Measurements from ENCODE around the gene DIP2A. TPM values are rescaled to one million over a fixed set of nuclear protein-coding genes. Genes with fewer than 3 reads are reported as not detected.

Gene DIP2A
- polyA plus RNA-seq, 1 donor from 2014 or later: 45.0 TPM

DNA sequence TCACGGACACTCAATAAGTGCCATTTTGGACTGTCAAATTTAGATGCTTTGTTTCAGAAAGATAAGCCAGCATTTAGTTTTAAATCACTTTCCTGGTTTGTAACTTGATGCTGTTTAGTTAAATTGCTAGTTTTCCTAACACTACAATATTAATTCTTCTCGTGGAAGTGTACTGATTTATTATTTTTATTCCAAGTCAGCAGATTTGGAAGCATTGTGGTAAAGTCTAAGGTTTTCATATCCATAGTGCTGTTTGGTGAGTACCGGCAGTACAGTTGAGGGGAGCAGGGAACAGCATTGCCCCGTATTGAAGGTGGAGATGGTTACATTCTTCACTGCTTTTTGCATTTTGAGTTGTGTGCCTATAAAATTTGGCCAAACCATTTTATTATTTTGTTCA, 109.9 kb downstream of the DIP2A start:
- Histone ChIP-seq H3F3A (ENCODE audit: insufficient read depth, low read length, poor library complexity, severe bottlenecking) (no peaks in the 10 kb centered on the region), H3K27ac (ENCODE audit: low read length) (no peak overlapping the region), H4K20me1 (ENCODE audit: insufficient read depth) (no peaks in the 10 kb centered on the region), H3K27me3 (ENCODE audit: insufficient read depth, low read depth, low read length) (no peaks in the 10 kb centered on the region), H3K9ac (ENCODE audit: low read length) (no peak overlapping the region), H3K36me3 (ENCODE audit: insufficient read depth, low read length) (peaks cover 25% of the 10 kb centered on the region), H3K4me2 (ENCODE audit: low read length) (no peak overlapping the region), H3K4me3 (ENCODE audit: low read length) (no peak overlapping the region), H2AFZ (ENCODE audit: low read depth, low read length) (no peak overlapping the region), H3K9me3 (ENCODE audit: low read length) (peaks cover 4% of the 10 kb centered on the region), H3K9me2 (ENCODE audit: insufficient read depth, low read length) (no peaks in the 10 kb centered on the region), H3K79me2 (replicated peaks; ENCODE audit: insufficient read depth, low read length) (no peaks in the 10 kb centered on the region)
- no peak for TF ChIP-seq RAD21 (conservative IDR thresholded peaks at IDR 0.05)
- no peak for TF ChIP-seq EP300 (conservative IDR thresholded peaks at IDR 0.05; ENCODE audit: poor library complexity, severe bottlenecking)
- TF ChIP-seq EZH2 (IDR thresholded peaks at IDR 0.05; ENCODE audit: borderline replicate concordance, insufficient read depth, low read length, poor library complexity, severe bottlenecking): no peak
- TF ChIP-seq TAF1 (IDR thresholded peaks at IDR 0.05; ENCODE audit: low read depth): no peak
- TF ChIP-seq MXI1 (conservative IDR thresholded peaks at IDR 0.05; ENCODE audit: poor library complexity, severe bottlenecking): no peak
- no peak for TF ChIP-seq SMC3 (conservative IDR thresholded peaks at IDR 0.05; ENCODE audit: poor library complexity)
- TF ChIP-seq, protein P1, sequence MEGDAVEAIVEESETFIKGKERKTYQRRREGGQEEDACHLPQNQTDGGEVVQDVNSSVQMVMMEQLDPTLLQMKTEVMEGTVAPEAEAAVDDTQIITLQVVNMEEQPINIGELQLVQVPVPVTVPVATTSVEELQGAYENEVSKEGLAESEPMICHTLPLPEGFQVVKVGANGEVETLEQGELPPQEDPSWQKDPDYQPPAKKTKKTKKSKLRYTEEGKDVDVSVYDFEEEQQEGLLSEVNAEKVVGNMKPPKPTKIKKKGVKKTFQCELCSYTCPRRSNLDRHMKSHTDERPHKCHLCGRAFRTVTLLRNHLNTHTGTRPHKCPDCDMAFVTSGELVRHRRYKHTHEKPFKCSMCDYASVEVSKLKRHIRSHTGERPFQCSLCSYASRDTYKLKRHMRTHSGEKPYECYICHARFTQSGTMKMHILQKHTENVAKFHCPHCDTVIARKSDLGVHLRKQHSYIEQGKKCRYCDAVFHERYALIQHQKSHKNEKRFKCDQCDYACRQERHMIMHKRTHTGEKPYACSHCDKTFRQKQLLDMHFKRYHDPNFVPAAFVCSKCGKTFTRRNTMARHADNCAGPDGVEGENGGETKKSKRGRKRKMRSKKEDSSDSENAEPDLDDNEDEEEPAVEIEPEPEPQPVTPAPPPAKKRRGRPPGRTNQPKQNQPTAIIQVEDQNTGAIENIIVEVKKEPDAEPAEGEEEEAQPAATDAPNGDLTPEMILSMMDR (IDR thresholded peaks at IDR 0.05; ENCODE audit: poor library complexity, severe bottlenecking): no peak
- TF ChIP-seq, protein P2, sequence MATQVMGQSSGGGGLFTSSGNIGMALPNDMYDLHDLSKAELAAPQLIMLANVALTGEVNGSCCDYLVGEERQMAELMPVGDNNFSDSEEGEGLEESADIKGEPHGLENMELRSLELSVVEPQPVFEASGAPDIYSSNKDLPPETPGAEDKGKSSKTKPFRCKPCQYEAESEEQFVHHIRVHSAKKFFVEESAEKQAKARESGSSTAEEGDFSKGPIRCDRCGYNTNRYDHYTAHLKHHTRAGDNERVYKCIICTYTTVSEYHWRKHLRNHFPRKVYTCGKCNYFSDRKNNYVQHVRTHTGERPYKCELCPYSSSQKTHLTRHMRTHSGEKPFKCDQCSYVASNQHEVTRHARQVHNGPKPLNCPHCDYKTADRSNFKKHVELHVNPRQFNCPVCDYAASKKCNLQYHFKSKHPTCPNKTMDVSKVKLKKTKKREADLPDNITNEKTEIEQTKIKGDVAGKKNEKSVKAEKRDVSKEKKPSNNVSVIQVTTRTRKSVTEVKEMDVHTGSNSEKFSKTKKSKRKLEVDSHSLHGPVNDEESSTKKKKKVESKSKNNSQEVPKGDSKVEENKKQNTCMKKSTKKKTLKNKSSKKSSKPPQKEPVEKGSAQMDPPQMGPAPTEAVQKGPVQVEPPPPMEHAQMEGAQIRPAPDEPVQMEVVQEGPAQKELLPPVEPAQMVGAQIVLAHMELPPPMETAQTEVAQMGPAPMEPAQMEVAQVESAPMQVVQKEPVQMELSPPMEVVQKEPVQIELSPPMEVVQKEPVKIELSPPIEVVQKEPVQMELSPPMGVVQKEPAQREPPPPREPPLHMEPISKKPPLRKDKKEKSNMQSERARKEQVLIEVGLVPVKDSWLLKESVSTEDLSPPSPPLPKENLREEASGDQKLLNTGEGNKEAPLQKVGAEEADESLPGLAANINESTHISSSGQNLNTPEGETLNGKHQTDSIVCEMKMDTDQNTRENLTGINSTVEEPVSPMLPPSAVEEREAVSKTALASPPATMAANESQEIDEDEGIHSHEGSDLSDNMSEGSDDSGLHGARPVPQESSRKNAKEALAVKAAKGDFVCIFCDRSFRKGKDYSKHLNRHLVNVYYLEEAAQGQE (IDR thresholded peaks at IDR 0.05; ENCODE audit: borderline replicate concordance): no peak
- TF ChIP-seq POLR2AphosphoS5 (IDR thresholded peaks at IDR 0.05): no peak

DNA sequence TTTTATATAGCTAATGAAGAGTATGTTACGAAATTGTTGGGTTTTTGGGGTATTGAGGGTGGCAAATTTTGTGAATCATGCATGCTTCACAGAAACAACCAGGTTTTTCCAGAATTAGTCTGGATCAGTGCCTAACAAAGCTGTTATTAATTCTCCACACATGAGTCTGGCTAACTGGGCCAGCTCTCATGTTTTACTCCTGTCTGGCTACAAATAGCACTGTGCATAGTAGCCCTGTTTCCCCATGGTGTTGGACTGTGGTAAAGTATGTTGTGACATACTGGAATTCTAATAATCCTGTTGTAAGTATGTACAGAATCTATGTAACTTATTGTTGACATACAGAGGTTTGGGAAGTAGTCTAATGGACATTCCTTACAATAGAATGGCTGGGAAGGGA, 110.4 kb downstream of the DIP2A start:
- Histone ChIP-seq H3K4me3 (ENCODE audit: low read length) (no peak overlapping the region), H3K27me3 (ENCODE audit: insufficient read depth, low read depth, low read length) (no peaks in the 10 kb centered on the region), H3K9ac (ENCODE audit: low read length) (no peak overlapping the region), H3K27ac (ENCODE audit: low read length) (no peak overlapping the region), H3K4me2 (ENCODE audit: low read length) (no peak overlapping the region), H3K36me3 (ENCODE audit: insufficient read depth, low read length) (peaks cover 25% of the 10 kb centered on the region), H3K9me3 (ENCODE audit: low read length) (peaks cover 4% of the 10 kb centered on the region), H3F3A (ENCODE audit: insufficient read depth, low read length, poor library complexity, severe bottlenecking) (no peaks in the 10 kb centered on the region), H3K79me2 (replicated peaks; ENCODE audit: insufficient read depth, low read length) (no peaks in the 10 kb centered on the region), H4K20me1 (ENCODE audit: insufficient read depth) (no peaks in the 10 kb centered on the region), H2AFZ (ENCODE audit: low read depth, low read length) (no peak overlapping the region), H3K9me2 (ENCODE audit: insufficient read depth, low read length) (no peaks in the 10 kb centered on the region)
- TF ChIP-seq, protein P1 (IDR thresholded peaks at IDR 0.05; ENCODE audit: poor library complexity, severe bottlenecking): no peak
- TF ChIP-seq EP300 (conservative IDR thresholded peaks at IDR 0.05; ENCODE audit: poor library complexity, severe bottlenecking) (no peak), POLR2AphosphoS5 (IDR thresholded peaks at IDR 0.05) (no peak), RAD21 (conservative IDR thresholded peaks at IDR 0.05) (no peak), EZH2 (IDR thresholded peaks at IDR 0.05; ENCODE audit: borderline replicate concordance, insufficient read depth, low read length, poor library complexity, severe bottlenecking) (no peak), SMC3 (conservative IDR thresholded peaks at IDR 0.05; ENCODE audit: poor library complexity) (no peak), MXI1 (conservative IDR thresholded peaks at IDR 0.05; ENCODE audit: poor library complexity, severe bottlenecking) (no peak), TAF1 (IDR thresholded peaks at IDR 0.05; ENCODE audit: low read depth) (no peak)
- TF ChIP-seq, protein P2 (IDR thresholded peaks at IDR 0.05; ENCODE audit: borderline replicate concordance): no peak
